ENCODE measurements around the gene OR4E1. TPM values are rescaled to one million over a fixed set of nuclear protein-coding genes. Genes with fewer than 3 reads are reported as not detected.

Gene OR4E1, protein sequence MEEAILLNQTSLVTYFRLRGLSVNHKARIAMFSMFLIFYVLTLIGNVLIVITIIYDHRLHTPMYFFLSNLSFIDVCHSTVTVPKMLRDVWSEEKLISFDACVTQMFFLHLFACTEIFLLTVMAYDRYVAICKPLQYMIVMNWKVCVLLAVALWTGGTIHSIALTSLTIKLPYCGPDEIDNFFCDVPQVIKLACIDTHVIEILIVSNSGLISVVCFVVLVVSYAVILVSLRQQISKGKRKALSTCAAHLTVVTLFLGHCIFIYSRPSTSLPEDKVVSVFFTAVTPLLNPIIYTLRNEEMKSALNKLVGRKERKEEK
- not detected in 2 replicates for total RNA-seq

DNA sequence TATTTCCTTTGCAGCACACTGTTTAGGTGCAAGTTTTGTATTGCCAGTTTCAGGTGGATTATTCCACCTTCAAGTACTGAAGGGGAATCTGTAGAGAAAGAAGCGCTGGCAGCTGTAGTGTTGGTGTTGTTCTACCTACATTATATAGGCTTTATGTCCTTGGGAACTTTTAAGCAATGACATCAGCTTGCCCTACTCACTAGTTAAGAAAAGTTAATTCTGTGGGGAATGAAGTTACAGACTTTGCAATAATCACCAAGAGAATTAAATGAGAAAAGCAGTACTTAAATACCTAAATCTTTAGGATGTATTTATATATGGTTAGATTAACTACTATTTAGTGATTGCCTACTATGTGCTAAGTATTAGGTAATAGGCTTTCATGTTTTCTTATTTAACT, at the start of gene OR4E1:
Gene OR4E1, minus strand, starts transcription at position 101 of the 400 bp plus-strand sequence. CDS start 2,883 bp downstream, outside the sequence.

DNA sequence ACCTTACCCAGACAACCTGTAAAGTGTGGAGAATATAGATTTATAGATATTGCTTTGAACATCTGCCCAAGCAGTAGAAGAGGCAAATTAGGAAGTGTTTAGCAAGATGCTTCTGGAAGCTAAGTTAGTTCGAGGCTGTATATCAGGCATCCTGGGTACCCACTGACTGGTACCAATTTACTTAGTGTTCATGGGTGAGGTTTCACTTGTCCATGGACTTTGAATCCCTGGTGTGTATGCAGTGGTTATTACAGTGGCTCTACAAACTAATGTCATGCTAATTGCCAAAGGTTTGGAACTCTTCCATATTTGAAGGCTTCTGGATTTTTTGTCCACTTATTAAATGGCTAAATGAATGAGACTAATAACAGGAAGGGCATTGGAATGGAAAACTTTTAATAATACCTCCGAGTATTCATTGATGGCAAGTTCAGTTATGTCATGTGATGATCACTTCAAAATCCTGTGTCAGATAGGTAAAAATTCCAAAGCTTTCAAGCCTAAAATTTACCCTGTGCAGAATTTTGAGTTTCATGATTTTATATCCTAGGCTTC, 20.2 kb downstream of the OR4E1 start, which contains the start of gene OR4E2:
Gene OR4E2, plus strand, starts transcription at position 505 of the 555 bp plus-strand sequence. CDS start 11,248 bp downstream, outside the sequence.

DNA sequence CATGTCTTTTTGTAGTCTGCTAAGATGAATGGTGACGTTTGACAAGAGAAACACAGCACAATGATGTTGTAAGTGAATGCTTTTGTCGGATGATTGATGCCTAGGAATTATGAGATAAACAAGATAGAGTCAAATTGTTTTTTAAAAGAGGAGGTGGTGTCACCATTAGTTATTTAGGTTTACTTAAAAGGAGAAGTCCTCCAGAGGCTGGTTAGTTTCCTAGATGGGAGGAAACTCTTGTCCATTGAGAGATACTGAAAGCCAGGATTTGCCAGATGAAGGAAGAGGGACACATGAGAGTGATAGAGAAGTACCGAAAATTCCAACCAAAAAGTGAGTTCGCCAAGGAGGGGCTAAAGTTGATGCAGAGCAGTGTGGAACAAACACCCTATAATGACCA, 38.8 kb downstream of the OR4E1 start, which contains the start of gene OR10G2:
Gene OR10G2, minus strand, starts transcription at position 101 of the 400 bp plus-strand sequence. Its CDS starts 98 bp downstream, at position 3.

Other genes with a start within 250 kb of the OR4E1 start
- 47.5 and 80.7 TPM in 2 replicates for gene CHD8, start 217.7 kb downstream of the OR4E1 start, total RNA-seq
- gene RAB2B, start 196.9 kb downstream of the OR4E1 start, total RNA-seq: 22.9 and 30.6 TPM in 2 replicates
- 18.1 and 40.8 TPM in 2 replicates for gene TOX4, start 196.6 kb downstream of the OR4E1 start, total RNA-seq
- 34.9 and 49.2 TPM in 2 replicates for gene METTL3, start 162.5 kb downstream of the OR4E1 start, total RNA-seq
- under 0.01 and 0.71 TPM in 2 replicates for gene SALL2, start 147.5 kb downstream of the OR4E1 start, total RNA-seq
- gene OR10G3, start 93.7 kb downstream of the OR4E1 start, total RNA-seq: not detected in 2 replicates
- not detected in 2 replicates for gene OR10G2, start 38.9 kb downstream of the OR4E1 start, total RNA-seq
- not detected in 2 replicates for gene OR4E2, start 20.0 kb downstream of the OR4E1 start, total RNA-seq